OCI-LY7 (cell line): Measurements from ENCODE around the gene NOL4L.

Experiments
- EZH2phosphoT487 ChIP-seq: fragments of 200-600 bp; sonication (generic); IDR thresholded peaks from 2 replicates; pipeline ENCODE4 v1.6.1; 2018; ENCODE audit warnings: low read depth, borderline replicate concordance, mild to moderate bottlenecking, mixed run types, antibody characterized with exemption, low read length, moderate library complexity, mixed read lengths
- TF ChIP-seq, protein P1 (sequence below): fragments of 200-600 bp; sonication (generic); conservative IDR thresholded peaks from 2 replicates; pipeline ENCODE4 v1.5.1; 2014; ENCODE audit warnings: mild to moderate bottlenecking, antibody characterized with exemption, low read length, moderate library complexity, mixed read lengths

- TF ChIP-seq, protein P1, sequence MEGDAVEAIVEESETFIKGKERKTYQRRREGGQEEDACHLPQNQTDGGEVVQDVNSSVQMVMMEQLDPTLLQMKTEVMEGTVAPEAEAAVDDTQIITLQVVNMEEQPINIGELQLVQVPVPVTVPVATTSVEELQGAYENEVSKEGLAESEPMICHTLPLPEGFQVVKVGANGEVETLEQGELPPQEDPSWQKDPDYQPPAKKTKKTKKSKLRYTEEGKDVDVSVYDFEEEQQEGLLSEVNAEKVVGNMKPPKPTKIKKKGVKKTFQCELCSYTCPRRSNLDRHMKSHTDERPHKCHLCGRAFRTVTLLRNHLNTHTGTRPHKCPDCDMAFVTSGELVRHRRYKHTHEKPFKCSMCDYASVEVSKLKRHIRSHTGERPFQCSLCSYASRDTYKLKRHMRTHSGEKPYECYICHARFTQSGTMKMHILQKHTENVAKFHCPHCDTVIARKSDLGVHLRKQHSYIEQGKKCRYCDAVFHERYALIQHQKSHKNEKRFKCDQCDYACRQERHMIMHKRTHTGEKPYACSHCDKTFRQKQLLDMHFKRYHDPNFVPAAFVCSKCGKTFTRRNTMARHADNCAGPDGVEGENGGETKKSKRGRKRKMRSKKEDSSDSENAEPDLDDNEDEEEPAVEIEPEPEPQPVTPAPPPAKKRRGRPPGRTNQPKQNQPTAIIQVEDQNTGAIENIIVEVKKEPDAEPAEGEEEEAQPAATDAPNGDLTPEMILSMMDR, result no peak
- TF ChIP-seq EZH2phosphoT487, result no peak
These were observed 155.8 kb downstream of the NOL4L start for GRCh38 chr20:32429343-32429742.
